Measurements from ENCODE around the gene FOLR2.

DNA sequence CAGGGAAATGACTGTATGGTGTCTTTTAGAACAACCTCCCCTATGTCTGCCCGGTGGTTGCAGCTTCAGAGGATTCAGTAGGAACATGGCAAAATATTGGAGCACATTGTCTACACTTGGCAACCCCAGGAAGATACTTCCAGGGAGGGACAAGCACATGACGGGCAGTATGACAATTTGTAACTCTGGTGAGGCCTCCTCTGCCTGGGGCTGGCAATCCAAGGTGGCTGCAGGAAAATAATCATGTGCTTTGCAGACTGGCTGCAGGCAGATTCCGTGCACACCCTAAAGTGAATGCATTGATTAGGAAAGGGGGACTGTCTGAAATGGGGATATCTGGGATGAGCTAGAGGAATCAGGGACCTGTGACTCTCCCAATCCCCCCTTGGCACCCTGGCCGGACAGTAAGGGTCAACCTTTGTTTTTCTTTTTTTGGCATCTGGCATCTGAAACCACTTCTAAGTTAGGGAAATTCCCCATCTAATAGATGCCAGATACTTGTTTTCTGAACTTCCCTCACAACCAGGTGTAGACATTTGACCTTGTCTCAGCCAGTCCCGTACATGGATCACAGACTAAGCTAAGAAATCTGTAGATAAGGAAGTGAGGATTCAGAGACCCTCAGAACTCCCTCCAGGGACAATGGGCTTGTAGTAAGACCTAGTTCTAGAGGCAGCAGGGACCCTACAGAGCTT lies 37.9 kb downstream of the FOLR2 start:
- TF ChIP-seq POLR2AphosphoS5 (IDR thresholded peaks at IDR 0.05; ENCODE audit: low read depth, low read length) (no peak), POU2F2 (IDR thresholded peaks at IDR 0.05; ENCODE audit: low read depth, low read length) (no peak), POLR2A (IDR thresholded peaks at IDR 0.05; ENCODE audit: low read depth, low read length) (no peak), TAF1 (IDR thresholded peaks at IDR 0.05; ENCODE audit: low read depth, low read length) (no peak)

All from GM12891 (cell line).